Sigmoid colon (tissue), 7 donors: ENCODE measurements around the gene CCDC186. TPM values are rescaled to one million over a fixed set of nuclear protein-coding genes. Genes with fewer than 3 reads are reported as not detected.

Source experiments
- DNase-seq: peaks from one replicate; pipeline ENCODE4 v3.0.0-alpha.2; 2019
- H3K27ac ChIP-seq, 4 donors: fragments of 200-600 bp; sonication (generic); one replicate each; pipeline ENCODE4 v1.5.1; 2016 to 2019; ENCODE audit warnings: mild to moderate bottlenecking in 1 of 4
- H3K27me3 ChIP-seq, 3 donors: fragments of 200-600 bp; sonication (generic); one replicate each; pipeline ENCODE4 v1.5.1; 2019; ENCODE audit warnings: mild to moderate bottlenecking in 1 of 3
- H3K36me3 ChIP-seq, 4 donors: fragments of 200-600 bp; sonication (generic); one replicate each; pipeline ENCODE4 v1.5.1; 2016 to 2019
- H3K4me1 ChIP-seq, 4 donors: fragments of 200-600 bp; sonication (generic); one replicate each; pipeline ENCODE4 v1.5.1; 2017 to 2019
- H3K4me3 ChIP-seq, 4 donors: fragments of 200-600 bp; sonication (generic); one replicate each; pipeline ENCODE4 v1.5.1; 2017 to 2019; ENCODE audit warnings: mild to moderate bottlenecking in 2 of 4, moderate library complexity in 1 of 4
- H3K9me3 ChIP-seq, 4 donors: fragments of 200-600 bp in 3 of 4; sonication (generic) in 3 of 4; one replicate each; pipeline versions ENCODE4 v1.5.1 to v1.6.1; 2013 to 2019
- CTCF ChIP-seq, 4 experiments: fragments of 450-650 bp in 3 of 4; fragments of 200-600 bp in 1 of 4; IDR thresholded peaks; one replicate each; pipeline ENCODE4 v1.5.1; 2016 to 2019; ENCODE audit warnings: antibody characterized with exemption in 4 of 4, mild to moderate bottlenecking in 3 of 4, moderate library complexity in 2 of 4
- EP300 ChIP-seq, 4 donors: sonication (generic); formaldehyde crosslinking; IDR thresholded peaks; one replicate each; pipeline ENCODE4 v1.6.1; 2017; ENCODE audit warnings: antibody characterized with exemption in 4 of 4
- POLR2A ChIP-seq, 2 donors: fragments of 450-650 bp; IDR thresholded peaks; one replicate each; pipeline ENCODE4 v1.6.1; 2016; ENCODE audit warnings: antibody characterized with exemption in 2 of 2, mild to moderate bottlenecking in 2 of 2, moderate library complexity in 2 of 2
- POLR2AphosphoS5 ChIP-seq, 4 donors: sonication (generic); formaldehyde crosslinking; IDR thresholded peaks; one replicate each; pipeline ENCODE4 v1.6.1; 2017; ENCODE audit warnings: antibody characterized with exemption in 4 of 4
- WGBS, 2 donors: extraction: QIAGEN DNeasy Blood & Tissue Kit; methylation state at CpG; one replicate each; pipeline ENCODE4 v1.1.7; 2013; 5-methylcytosine and 5-hydroxymethylcytosine counted together
- intact Hi-C: fragments of 100-400 bp; cut with DNase I; formaldehyde crosslinking; loops from one replicate; pipeline ENCODE4 v1.15.1; 2023
- polyA plus RNA-seq, 3 donors: library from polyadenylated mRNA; stranded (reverse); fragments of 200-250 nt; gene quantifications; one replicate each; pipeline ENCODE4 v1.2.3, GENCODE V29; 2013
- total RNA-seq, 4 donors: library from RNA; depleted of rRNA; stranded (reverse); fragments of >200 nt; gene quantifications; one replicate each; pipeline ENCODE4 v1.1.0, GENCODE V29; 2016
- donor health status: healthy with polysubstance abuse.
- donor health status: Bipolar disorder and iron deficiency.
- donor health status: healthy.

Gene CCDC186
- total and polyA plus RNA-seq, 7 donors: 9.6 to 27.1 (median 17.6) TPM

GRCh38 chr10:114202812-114203211 is 28.8 kb upstream of the CCDC186 start:
- Histone ChIP-seq H3K27me3 (no peaks in the 10 kb centered on the region), H3K36me3 (no peaks in the 10 kb centered on the region), H3K4me1 (no peaks in the 10 kb centered on the region), H3K9me3 (no peaks in the 10 kb centered on the region), H3K4me3 (no peak overlapping the region), H3K27ac (no peak overlapping the region)
- no peak for TF ChIP-seq CTCF (IDR thresholded peaks at IDR 0.05)
- TF ChIP-seq EP300 (IDR thresholded peaks at IDR 0.05): no peak
- TF ChIP-seq POLR2AphosphoS5 (IDR thresholded peaks at IDR 0.05): no peak
- no peak for TF ChIP-seq POLR2A (IDR thresholded peaks at IDR 0.05)
- no peak for DNase-seq
- intact Hi-C loops: no loop called here
- 80 to 81% methylated on average over 3 of the region's 3 CpGs for WGBS, 2 donors

GRCh38 chr10:114199239-114199638 is 25.2 kb upstream of the CCDC186 start:
- no peak for DNase-seq
- intact Hi-C loops: no loop called here
- Histone ChIP-seq H3K36me3 (no peaks in the 10 kb centered on the region), H3K4me1 (no peaks in the 10 kb centered on the region), H3K27me3 (no peaks in the 10 kb centered on the region), H3K9me3 (no peaks in the 10 kb centered on the region), H3K4me3 (no peak overlapping the region), H3K27ac (no peak overlapping the region)
- WGBS, 2 donors: 88 to 93% methylated on average over 4 of the region's 4 CpGs
- TF ChIP-seq POLR2AphosphoS5 (IDR thresholded peaks at IDR 0.05) (no peak), CTCF (IDR thresholded peaks at IDR 0.05) (no peak), EP300 (IDR thresholded peaks at IDR 0.05) (no peak), POLR2A (IDR thresholded peaks at IDR 0.05) (no peak)

- intact Hi-C loops: no loop called here
- DNase-seq: no peak
- no peak overlapping the region for H3K27ac ChIP-seq
- no peaks in the 10 kb centered on the region for H3K4me1 ChIP-seq
- 38 to 51% methylated on average over 2 of the region's 2 CpGs for WGBS, 2 donors
- no peak overlapping the region for H3K4me3 ChIP-seq
- H3K9me3 ChIP-seq: no peaks in the 10 kb centered on the region
- no peaks in the 10 kb centered on the region for H3K27me3 ChIP-seq
- H3K36me3 ChIP-seq: no peaks in the 10 kb centered on the region
- TF ChIP-seq EP300 (IDR thresholded peaks at IDR 0.05) (no peak), CTCF (IDR thresholded peaks at IDR 0.05) (no peak), POLR2A (IDR thresholded peaks at IDR 0.05) (no peak), POLR2AphosphoS5 (IDR thresholded peaks at IDR 0.05) (no peak)
Measured at GRCh38 chr10:114195079-114195478, 21.1 kb upstream of the CCDC186 start.

DNA sequence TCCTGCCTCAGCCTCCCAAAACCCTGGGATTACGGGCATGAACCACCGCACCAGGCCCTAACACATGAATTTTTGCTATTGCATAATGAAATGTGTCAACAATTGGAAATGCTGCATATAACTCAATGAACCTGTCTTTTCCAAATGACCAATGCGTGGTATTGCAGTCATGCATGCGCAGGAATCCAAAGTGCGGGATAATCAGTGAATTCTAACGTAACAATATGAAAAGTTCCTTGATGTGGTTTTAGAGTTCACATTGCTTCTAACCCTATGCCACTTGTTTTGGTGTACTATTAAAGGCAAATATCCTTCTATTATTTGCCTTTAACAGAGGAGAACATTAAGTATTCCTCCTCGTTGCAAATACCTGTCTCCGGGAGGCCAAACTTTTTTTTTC is 15.7 kb upstream of the CCDC186 start:
- H3K9me3 ChIP-seq: no peaks in the 10 kb centered on the region
- 94 to 95% methylated on average over 8 of the region's 8 CpGs for WGBS, 2 donors
- no peaks in the 10 kb centered on the region for H3K4me1 ChIP-seq
- no peak for DNase-seq
- H3K4me3 ChIP-seq: no peak overlapping the region
- H3K27me3 ChIP-seq: no peaks in the 10 kb centered on the region
- no peak for TF ChIP-seq CTCF (IDR thresholded peaks at IDR 0.05)
- no peak overlapping the region for H3K27ac ChIP-seq
- intact Hi-C loops: no loop called here
- H3K36me3 ChIP-seq: no peaks in the 10 kb centered on the region

DNA sequence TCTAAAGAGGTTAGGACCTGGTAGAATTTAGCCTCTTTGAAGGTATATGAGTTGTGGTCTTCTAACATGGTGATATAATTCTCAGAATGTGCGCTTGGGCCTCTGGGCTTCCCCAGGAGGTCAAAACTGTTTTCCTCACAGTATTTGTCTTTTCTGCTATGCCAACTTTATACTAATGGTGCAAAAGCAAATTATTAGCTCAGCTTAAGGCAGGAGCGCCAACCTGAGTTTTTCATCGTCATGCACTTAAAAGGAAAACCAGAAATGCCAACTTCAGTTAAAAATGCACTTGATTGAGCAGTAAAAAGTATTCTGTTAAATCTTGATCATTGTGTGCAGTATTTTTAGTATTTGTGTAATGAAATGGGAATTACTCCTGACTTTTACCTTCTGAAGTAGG is 14.9 kb upstream of the CCDC186 start:
- WGBS, 2 donors: 96 to 98% methylated on average over 3 of the region's 3 CpGs
- no peak overlapping the region for H3K27ac ChIP-seq
- H3K9me3 ChIP-seq: no peaks in the 10 kb centered on the region
- no peaks in the 10 kb centered on the region for H3K4me1 ChIP-seq
- H3K36me3 ChIP-seq: no peaks in the 10 kb centered on the region
- intact Hi-C loops: no loop called here
- no peak for TF ChIP-seq POLR2A (IDR thresholded peaks at IDR 0.05)
- no peak for TF ChIP-seq EP300 (IDR thresholded peaks at IDR 0.05)
- no peak for TF ChIP-seq CTCF (IDR thresholded peaks at IDR 0.05)
- no peak for TF ChIP-seq POLR2AphosphoS5 (IDR thresholded peaks at IDR 0.05)
- no peak for DNase-seq
- H3K4me3 ChIP-seq: no peak overlapping the region
- H3K27me3 ChIP-seq: no peaks in the 10 kb centered on the region
